Stimulated activated CD8-positive, alpha-beta memory T cell treated with anti-CD3 and anti-CD28 coated beads, Interleukin-4, amount 100 ng/mL, for 24 hours (primary cell): Measurements from ENCODE around the gene DNAH17.
A peak's percentile ranks its signal among the peaks of the same experiment; 100 is the strongest.

Experiments used
- DNase-seq: peaks from one replicate; pipeline ENCODE4 v3.0.0-alpha.2; 2020; ENCODE audit warnings: low read depth

DNAH17 gene

DNA sequence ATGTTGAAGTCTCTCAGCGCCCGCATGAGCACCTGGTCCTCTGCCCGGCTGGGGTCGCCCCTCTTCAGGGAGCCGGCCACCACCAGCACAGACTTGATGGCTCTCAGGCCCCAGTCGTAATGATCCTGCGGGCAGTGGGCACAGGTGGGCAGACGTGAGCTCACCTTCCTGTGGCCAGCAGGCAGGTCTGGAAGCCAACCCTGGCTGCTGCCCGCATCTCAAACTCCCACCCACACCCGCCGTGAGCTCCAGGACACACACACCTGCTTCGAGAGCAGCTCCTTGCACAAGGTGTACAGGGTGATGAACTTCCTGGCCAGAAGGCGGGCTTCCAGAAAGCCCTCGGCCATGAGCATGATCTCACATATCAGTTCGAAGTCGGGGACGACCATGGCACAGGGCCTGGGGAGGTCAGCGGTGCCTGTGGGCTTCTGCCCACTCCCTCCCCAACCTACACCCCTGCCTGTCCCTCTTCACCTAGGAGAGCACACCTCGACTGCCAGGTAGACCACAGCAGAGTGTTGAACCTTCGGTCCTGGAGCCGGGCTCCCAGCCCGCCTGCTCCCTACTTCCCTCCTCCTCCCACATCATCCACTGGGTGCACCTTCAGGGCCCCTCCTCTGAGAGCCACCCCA lies 82.4 kb downstream of the DNAH17 start:
- DNase-seq: no peak

DNA sequence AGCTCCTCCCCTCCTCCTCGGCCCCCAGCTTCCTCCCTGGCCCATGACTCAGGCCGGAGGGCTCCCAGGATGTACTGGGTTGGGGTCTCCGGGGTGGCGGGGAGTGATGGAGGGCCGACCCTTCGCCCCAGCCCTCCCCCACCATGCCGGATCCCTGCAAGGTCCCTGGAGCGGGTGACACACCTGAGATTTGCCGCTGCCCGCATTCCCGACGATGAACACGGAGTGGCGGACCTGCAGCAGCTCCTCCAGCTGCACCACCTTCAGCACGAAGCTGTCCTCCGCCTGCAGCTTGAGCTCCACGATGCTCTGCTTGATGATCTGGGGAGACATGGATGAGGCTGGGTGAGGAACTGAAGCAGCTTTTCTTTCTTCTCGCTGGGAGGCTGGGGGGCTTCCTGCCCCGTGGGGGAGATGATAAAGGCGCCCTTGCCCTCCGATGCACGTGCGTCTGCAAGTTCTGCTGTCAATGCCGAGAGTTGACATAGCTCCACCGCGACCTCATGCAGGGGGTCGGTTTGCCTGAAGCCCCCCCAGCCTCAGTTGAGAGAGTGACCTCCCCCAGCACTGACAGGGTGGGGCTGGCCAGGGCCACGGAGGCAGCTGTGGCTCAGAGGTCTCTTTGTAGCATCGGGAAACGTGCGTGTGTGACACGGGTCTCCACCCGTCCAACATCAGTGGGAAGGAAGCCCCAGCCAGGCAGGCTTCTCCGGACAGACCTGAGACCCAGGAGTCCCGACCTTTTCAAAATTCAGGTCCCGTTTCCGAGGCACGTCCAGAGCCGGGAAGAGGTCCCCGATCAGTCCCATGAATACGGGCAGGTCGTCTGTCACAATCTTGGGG lies 83.1 kb downstream of the DNAH17 start:
- no peak for DNase-seq

DNA sequence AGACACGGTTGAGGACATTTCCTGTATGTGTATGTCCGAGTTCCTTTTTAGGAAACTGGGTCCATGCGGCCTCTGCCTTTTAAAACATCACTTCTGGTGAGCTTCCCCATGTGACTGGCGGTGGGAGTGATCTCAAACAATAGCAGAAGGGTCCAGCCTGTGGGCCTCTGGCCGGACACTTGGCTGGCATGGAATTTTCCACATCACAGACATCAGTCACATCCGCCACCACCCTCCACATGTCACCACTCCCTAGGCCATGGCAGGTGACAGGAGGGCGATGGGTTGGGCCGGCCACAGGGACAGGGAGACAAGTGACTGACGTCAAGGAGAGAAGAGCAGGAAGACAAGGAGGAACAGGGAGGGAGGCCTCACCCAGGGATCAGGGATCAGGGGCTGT lies 83.7 kb downstream of the DNAH17 start:
- DNase-seq: no peak

DNA sequence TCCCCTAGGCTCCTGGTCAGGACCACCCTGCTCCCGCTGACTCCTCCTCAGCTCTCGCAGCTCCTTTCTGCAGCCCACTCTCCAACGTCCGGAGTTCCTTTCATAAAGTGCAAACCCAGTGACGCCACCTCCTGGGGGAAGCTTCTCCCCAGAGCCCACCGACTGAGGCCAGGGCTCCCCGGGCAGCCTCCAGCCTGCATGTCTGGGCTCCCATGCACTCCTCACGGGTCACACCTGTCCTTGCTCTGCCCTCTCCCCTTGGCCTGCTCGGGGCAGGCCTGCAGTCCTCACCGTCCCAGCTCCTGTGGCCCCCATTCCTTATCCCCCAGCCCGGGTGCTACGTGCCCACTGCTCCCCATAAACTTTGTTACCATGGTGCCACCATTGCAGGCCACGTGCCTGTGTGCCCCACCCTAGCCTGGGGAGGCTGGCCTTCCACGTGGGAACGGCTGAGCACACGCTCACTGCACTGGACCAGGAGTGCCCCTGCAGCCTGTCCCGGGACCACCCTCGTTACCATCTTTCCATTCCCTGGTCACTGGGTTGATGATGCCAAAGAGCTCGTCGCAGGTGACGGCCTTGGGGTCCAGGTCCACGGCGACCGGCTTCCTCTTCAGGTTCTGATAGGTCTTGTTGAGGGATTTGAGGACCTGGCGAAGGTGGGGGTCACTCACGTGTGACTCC lies 84.9 kb downstream of the DNAH17 start:
- no peak for DNase-seq

DNA sequence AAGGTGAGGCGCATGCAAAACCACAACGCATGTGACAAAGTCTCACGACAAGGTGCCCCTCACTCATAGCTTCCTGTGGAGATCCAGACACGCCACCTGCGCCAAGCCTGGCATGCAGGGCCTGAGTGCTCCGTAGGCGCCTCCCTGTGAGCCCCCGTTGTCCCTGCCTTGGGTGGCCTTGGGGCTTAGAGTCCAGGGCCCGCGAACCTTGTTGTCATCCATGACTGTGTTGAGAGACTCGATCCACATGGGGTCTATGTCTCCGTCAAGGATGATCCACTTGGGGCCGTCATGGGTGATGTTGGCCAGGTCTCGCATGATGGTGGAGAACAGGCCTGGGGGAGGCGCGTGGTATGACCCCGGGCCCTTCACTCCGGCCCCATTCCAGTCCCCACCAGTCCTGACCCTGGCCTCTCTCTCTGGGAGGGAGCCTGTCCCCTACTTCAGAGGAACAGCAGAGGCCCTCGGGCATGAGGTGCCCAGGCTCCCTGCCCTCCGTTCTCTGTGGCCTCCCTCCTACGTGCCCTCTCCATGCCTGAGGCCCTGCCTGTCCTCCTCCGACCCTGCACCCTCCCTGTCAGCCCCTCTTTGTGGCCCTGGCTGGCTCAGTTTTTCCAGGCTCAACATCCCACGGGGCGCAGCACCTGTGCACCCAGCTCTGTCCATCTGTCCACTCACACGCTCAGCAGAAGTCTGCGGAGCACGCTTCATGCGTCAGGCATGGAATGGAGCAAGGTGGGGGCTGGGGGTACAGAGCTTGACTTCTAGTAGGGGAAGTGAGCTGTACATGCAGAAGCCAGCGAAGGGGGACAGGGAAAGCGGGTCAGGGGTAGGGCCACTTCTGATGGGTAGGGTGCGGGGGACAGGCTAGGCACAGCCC lies 85.7 kb downstream of the DNAH17 start:
- DNase-seq: no peak

DNA sequence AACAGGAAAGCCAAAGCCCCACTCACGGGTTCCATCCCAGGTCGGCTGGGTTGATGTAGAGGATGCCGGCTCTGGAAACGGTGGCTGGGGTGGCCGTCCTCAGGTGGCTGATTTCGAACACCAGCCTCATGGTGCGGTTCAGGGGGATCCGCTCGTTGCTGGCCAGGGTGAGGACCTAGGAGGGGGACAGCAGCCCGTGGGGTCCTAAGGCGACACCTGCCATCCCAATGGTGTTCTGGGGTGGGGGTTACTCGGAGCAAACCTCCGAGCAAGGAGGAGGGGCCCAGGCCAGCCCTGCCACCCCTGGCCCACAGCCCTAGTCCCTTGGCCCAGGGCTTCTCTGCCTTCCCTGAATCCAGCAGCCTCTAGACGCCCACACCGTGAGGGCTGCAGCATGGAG lies 86.5 kb downstream of the DNAH17 start:
- no peak for DNase-seq

DNA sequence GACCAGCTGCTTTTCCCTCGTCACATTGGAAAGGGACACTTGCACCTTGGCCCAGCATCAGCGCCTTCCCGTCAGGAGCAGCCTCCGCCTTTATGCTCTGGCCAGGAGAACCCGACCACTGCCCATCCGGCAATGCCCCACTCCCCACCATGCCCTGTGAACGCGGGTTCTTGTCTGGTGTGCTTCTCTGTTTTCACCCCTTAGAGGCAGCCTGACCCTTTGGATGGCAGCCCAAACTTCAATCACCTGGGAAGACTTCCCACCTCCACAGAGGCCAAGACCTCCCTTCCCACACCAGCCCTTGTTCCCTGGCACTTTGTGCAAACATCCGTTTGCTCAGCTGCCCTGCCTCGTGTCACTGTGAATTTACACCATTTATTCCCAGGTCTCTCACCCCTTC lies 87.0 kb downstream of the DNAH17 start:
- no peak for DNase-seq

DNA sequence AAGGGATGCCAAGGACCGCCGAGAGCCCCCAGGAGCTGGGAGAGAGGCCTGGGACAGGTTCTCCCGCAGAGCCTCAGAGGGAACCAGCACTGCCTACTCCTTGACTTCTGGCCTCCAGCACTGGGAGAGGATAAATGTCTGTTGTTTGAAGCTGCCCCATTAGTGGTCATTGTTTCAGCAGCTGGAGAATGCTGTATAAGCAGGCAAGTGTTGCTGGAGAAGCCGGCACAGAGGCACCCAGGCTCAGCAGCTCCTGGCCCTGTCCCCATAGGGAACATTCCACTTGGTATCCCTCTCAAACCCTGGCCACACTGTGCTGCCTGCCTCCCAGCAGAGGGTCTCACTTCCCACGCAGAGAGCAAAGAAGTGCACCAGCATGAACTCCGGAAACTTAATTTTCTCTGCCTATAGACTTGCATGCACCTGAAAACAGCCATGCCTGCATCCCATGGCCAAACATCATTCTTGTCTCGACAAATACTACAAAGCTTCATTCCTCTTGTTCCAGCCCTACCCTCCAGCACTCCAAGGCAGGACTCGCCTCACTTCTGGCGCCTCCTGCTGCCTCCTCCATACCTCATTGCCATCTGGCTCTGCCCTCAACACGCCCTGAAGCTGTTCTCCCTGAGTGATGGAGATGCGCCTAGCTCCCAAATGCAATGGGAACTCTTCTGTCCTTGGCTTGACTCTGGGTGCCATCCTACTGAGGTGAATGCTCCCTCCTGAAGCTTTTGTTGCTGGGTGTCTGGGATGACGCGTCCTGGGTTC lies 88.1 kb downstream of the DNAH17 start:
- no peak for DNase-seq

DNA sequence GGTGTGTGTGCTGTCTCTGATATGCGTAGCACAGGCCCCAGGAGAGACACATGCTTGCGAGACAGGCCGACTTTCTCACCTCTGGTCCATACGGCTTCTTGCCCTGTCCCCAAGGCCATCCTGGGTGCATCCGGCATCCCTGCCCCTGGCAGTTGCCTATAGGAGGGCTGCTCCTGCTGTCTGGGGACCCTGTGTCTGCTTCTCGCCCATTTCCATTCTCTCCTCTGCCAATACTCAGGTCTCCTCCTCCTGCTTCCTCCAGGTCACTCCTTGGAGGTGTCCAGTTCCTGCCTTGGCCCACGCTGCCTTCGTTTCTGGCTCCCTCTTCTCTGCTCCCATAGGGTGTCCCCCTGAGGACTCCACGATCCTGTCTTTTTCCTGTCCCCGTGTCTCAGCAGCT lies 89.0 kb downstream of the DNAH17 start:
- no peak for DNase-seq

DNA sequence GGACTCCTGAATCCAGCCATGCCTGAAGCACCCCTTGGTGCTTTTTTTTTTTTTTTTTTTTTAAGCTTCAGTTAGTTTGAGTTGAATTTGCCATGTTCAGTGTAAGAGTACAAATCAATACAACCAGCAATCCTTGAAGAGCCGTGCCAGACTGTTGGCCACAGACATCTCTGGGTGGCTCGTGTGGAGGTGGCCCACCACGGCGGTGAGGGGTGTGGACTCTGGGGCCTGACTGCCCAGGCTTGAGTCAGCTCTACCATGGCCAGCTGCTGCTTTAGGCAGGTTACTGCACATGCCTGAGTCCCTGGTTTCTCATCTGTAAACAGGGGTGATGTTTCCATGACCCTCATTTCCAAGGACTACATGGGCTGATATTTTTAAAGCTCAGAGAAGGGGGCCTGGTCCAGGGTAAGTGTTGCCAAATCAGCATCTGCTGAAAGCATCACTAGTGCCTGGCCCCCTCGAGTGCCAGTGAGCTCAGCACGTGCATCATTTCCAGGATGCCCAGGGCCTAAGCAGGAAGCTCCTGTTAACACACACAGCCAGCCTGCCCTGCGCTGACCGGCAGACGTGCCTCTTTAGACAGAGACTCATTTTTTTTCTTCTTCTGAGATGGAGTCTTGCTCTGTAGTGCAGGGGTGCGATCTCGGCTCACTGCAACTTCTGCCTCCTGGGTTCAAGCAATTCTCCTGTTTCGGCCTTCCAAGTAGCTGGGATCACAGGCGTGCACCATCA lies 90.1 kb downstream of the DNAH17 start:
- no peak for DNase-seq

DNA sequence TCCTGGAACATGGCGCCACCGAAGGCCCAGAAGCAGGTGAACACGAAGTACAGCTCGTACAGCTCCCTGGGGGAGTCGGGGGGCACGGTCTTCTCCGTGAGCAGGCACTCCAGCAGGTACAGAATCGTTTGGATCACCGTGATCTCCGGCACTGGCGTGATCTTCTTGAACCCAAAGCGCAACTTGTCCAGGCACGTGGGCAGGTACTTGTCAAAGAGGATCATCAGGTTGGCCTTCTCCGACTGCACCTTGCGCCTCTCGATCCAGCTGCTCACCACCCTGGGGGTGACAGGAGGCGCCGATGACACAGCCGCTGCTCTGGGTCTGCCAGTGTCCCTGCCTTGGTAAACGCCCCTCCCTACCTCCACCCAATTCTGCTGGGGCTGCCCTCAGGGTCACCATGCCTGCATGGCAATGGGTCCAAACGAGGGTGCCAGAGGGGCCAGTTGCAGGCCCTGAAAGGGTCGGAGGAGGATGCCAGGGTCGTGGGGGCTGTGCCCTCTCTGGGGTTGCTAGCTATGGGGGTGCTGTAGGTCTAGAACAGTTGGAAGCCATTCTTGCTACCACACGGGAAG lies 90.9 kb downstream of the DNAH17 start:
- DNase-seq: no peak

DNA sequence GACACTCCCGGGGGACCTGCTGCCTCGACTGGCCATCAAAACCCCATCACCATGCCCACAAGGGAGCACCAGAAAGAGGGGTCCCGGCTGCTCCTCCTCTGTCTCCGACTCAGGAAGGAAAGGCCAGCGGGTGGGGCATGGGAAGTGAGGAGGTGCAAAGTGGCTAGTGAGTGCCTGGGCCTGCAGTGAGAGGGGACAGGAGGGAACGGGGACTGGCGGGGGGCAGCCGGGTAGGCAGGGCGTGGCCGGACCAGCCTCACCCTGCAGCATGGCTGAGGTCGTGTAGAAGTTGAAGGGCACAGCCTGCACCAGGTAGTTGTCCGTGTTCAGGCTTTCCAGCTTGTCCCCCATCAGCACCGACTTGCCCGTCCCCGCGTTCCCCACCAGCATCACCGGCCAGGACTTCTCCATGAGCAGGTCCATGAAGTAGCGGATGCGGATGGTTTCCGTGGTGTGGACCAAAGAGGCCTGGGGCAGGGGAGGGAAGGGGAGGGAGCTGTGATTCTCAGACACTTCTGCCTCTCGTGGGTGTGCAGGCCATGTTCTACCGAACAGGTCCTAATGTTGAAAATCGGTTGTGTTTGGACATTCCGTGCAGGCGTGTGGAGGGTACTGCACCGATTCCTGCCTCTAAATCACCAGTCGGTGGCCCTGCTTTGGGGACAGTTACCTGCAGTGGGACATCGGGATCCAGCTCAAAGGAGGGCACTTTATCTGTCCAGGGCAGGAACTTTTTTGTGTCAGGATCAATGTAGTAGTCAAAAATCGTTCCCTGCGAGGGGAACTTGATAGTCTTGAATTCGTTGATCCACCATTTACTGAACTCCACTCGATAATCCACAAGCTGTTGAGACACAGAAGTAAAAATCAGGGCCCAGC lies 91.7 kb downstream of the DNAH17 start:
- DNase-seq: no peak

DNA sequence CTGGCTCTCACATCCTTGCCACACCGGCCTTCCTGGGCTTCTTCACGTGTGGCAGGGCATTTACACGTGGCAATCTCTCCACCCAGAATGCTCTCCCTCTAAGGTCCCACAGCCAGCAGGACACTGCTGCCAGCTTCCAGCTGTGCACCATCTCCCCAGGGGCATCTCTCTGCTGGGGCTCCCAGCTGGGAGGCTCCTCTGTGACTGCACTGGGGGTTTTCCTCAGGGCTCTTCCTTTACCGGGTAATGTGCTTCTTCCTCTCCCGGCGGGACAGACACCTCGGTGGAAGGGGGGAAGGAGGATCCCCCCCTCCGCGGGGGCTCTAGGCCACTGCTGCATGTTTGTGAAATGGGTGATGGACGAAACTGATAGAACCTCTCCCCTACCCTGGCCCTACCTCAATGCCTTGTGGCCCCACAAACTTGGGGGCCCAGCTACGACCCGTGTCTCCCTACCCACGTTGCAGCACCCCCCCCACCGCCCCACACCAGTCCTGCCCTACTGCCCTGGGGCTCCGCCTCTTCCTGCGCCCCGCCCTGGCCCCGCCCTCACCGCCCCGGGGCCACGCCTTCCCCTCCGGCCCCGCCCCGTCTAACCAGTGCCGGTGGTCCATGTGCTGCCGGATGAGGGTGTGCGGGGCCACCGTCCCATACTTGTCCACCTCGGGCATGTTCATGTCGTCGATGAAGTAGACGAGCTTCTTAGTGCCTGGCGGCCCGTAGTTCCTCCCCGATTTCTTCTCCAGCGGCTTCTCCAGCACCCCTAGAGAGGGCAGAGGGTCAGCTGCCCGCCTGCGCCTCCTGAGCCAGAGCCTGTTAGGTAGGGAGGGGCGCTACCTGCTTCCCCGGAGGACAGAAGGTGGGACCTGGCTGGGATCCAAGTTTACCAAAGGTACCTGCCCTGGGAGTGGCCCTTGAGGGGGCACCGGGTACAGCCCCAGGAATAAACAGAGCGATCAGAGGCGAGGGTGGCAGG lies 92.6 kb downstream of the DNAH17 start:
- DNase-seq: peak; percentile 60

DNA sequence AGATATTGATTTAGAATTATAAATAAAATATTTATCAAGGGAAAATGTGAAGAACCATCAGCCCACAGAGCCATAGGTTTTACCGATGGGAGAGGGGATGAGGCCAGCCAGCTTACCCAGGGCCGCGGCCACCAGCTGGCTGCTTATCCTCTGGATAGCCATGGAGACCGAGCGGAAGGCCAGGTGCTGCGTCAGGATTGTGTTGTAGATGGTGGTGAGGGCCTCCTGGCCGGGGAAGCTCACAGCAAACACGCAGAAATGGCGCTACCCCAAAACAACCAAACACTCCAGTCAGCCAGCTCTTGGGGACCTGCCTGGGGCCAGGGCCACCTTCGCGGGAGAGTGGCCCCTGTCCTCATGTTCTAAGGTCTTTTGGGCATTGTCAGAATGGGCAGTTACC lies 97.8 kb downstream of the DNAH17 start:
- DNase-seq: no peak

DNA sequence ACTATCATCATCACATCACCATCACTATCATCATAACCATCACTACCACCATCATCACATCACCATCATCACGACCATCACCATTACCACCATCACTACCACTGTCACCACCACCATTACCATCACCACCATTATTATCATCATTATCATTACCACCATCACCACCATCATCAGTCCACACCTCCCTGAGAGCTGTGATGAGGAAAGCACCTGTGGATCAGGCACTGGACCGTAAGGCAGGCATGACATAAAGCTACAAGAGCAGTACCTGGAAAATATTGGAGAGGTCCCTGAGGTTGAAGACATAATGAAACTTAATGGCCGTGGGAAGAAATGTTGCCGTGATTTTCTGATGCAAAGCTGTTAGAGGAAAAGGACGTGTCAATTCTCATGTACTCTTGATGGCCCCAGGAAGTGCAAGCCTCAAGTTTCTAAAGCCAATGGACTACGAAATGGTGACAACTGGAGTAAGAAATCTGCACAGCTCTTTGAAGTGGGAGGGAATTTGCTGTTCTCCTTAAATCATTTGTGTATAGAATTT lies 98.4 kb downstream of the DNAH17 start:
- DNase-seq: no peak

DNA sequence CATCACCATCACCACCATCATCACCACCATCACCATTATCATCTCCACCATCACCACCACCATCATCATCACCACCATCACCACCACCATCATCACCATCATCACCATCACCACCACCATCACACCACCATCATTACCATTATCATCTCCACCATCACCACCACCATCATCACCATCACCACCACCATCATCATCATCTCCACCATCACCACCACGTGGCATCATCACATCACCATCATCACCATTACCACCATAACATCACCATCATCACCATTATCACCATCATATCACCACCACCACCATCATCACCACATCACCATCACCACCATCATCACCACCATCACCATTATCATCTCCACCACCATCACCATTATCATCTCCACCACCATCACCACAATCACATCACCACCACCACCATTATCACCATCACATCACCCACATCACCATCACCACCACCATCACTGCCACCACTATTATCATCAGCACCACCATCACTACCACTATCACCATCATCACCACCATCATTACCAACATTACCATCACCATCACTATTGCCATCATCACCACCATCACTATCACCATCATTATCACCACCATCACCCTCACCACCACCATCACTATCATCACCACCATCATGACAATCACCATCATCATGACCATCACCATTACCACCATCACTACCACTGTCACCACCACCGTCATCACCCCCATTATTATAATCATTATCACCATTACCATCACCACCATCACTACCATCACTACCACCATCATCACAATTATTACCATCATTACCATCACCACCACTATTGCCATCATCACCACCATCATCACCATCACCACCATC lies 99.1 kb downstream of the DNAH17 start:
- no peak for DNase-seq

DNA sequence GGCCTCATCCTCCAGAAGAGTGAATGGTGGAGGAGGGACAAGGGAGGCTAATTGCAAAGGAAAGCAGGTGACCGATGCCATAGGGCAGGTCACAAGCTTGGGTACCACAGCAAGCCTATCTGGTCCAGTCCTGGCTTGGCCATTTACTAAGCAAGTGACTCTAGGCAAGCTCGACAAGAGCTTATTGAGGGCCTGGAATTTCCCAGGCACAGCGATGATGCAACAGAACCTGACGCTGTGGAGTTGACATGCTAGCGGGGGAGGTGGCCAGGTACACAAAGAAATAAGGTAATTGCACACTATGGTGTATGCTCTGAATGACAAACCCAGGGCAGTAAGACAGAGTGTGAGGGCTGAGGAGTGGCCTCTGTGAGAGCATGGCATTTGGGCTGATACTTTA lies 100.2 kb downstream of the DNAH17 start:
- no peak for DNase-seq
